ENCODE data around the gene AWAT2.
"Not testable (repeated sequence)": the region's sequence is repeated elsewhere in the genome, so short reads cannot be mapped to it uniquely, and the experiment has no call there.

AWAT2 gene

GRCh38 chrX:70001708-70002341 is 47.9 kb downstream of the AWAT2 start:
- in situ Hi-C loops (cut with HindIII; ENCODE audit: low sequenced_read_pairs) = no loop called here

- in situ Hi-C loops (cut with HindIII; ENCODE audit: low sequenced_read_pairs) = no loop called here
These were observed 48.5 kb downstream of the AWAT2 start for GRCh38 chrX:70001269-70001668.

DNA sequence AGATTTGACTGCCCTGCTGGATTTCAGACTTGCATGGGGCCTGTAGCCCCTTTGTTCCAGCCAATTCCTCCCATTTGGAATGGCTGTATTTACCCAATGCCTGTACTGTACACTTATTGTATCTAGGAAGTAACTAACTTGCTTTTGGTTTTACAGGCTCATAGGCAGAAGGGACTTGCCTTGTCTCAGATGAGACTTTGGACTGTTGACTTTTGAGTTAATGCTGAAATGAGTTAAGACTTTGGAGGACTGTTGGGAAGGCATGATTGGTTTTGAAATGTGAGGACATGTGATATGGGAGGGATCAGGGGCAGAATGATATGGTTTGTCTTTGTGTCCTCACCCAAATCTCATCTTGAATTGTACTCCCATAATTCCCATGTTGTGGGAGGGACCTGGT is 51.4 kb downstream of the AWAT2 start:
- in situ Hi-C loops (cut with HindIII; ENCODE audit: low sequenced_read_pairs) = not testable (repeated sequence)

- in situ Hi-C loops (cut with HindIII; ENCODE audit: low sequenced_read_pairs) = no loop called here
These were observed 53.6 kb downstream of the AWAT2 start for GRCh38 chrX:69996113-69996468.

DNA sequence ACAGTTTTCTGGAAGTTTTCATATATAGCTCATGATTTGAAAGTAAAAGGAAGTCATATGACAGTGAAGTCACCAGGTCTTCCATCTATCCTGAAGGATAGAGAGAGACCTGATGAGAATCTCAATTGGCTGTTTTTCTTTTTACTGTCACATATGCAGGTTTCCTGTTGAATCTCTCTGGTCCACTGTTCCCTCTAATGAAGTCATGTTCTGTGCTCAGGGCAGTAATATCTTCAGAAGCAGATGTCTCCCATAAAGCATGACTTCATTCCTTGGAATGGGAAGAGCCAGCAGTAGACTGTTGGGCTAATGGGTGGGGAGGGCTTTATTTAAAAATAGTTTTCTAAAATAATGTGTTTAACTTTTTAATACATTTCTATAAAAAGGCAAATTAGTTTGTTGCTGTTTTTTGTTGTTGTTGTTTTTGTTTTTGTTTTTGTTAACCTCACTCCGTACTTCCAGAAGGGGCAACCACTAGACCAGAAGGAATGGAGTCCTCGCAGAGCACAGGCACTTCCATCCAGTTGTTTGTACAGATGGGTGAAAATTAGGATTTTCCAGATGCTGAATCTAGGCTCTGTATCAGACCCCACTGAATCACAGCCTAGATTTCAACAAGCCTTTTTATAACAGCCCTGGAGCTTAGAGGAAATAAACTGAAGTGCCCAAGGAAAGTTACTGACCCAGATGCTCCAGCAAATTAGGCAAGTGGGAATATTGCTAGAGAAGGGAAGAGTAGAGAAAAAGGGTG is 54.2 kb downstream of the AWAT2 start:
- in situ Hi-C loops (cut with HindIII; ENCODE audit: low sequenced_read_pairs) = no loop called here

DNA sequence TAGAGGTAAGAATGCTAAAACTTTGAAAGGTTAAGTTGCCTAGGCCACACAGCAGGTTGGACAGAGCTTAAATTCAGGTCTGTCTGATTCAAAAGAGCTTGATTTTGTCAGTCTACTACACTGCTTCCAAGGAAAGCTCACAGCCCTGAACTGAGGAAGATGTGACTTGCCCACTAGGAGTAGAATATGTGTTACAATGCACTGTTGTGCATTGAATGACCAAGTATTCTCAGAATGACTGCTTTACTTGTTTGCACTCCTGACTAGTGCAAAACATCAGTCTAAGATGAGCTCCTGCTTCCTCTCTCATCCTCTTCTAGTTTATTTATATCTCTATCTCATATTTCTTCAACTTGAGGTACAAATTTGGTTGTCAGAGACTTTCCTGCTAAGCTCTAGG is 56.2 kb downstream of the AWAT2 start:
- in situ Hi-C loops (cut with HindIII; ENCODE audit: low sequenced_read_pairs) = no loop called here

DNA sequence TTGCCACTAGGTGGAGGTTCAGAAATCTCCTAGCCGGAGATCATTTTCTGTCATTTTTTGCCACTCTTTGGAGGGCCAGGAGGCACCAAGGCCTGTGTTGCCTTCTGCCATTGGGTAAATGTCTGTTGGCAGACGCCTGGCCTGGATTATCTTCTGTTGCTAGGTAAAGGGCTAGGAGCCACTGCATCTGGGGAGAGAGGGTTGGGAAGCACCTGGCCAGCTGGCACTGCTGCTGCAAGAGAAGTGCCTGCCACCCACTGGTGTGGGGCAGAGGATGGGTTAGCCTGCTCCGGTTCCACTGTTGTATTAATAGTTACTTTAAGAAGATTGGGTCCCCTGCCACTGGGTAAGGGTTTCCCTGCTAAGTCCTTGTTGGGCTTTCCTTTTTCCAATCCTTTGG is 58.1 kb downstream of the AWAT2 start:
- in situ Hi-C loops (cut with HindIII; ENCODE audit: low sequenced_read_pairs) = no loop called here
